ENCODE results near the gene PTS.
A peak's percentile ranks its signal among the peaks of the same experiment; 100 is the strongest.

PTS gene

GRCh38 chr11:112226062-112226830 is at the start of gene PTS:
TSS of gene PTS (plus strand) at chr11:112226428. CDS start at chr11:112226444, 16 bp downstream.
- DNase-seq (ENCODE audit: extremely low read depth, low read depth), result peak; percentile 69
- no peak for TF ChIP-seq CTCF (IDR thresholded peaks at IDR 0.05; ENCODE audit: low read depth, low read length)

GRCh38 chr11:112177589-112177988 is 48.6 kb upstream of the PTS start:
- no peak for DNase-seq (ENCODE audit: extremely low read depth, low read depth)
- TF ChIP-seq CTCF (IDR thresholded peaks at IDR 0.05; ENCODE audit: low read depth, low read length), result no peak

- DNase-seq (ENCODE audit: extremely low read depth, low read depth), result no peak
- no peak for TF ChIP-seq CTCF (IDR thresholded peaks at IDR 0.05; ENCODE audit: low read depth, low read length)
These were observed 47.8 kb upstream of the PTS start for GRCh38 chr11:112178428-112178827.

- TF ChIP-seq CTCF (IDR thresholded peaks at IDR 0.05; ENCODE audit: low read depth, low read length), result no peak
- DNase-seq (ENCODE audit: extremely low read depth, low read depth), result no peak
These were observed 47.3 kb upstream of the PTS start for GRCh38 chr11:112178936-112179335.

- no peak for DNase-seq (ENCODE audit: extremely low read depth, low read depth)
These were observed 46.6 kb upstream of the PTS start for GRCh38 chr11:112179601-112180000.

GRCh38 chr11:112182867-112183266 is 43.4 kb upstream of the PTS start:
- no peak for TF ChIP-seq CTCF (IDR thresholded peaks at IDR 0.05; ENCODE audit: low read depth, low read length)
- no peak for DNase-seq (ENCODE audit: extremely low read depth, low read depth)

More at GRCh38 chr11:112179601-112180000, 46.6 kb upstream of the PTS start:
- no peak for TF ChIP-seq CTCF (IDR thresholded peaks at IDR 0.05; ENCODE audit: low read depth, low read length)

- DNase-seq (ENCODE audit: extremely low read depth, low read depth), result no peak
- no peak for TF ChIP-seq CTCF (IDR thresholded peaks at IDR 0.05; ENCODE audit: low read depth, low read length)
These were observed 40.3 kb upstream of the PTS start for GRCh38 chr11:112185883-112186282.

All from AG09319 (cell line).